Ishikawa (cell line): ENCODE data around the gene SPDYC.

Experiments
- CEBPB ChIP-seq: IDR thresholded peaks from 2 replicates; pipeline ENCODE4 v1.6.1; 2012
- EGR1 ChIP-seq: IDR thresholded peaks from 2 replicates; pipeline ENCODE4 v1.6.1; 2012
- EP300 ChIP-seq: IDR thresholded peaks from 2 replicates; pipeline ENCODE4 v1.6.1; 2012; ENCODE audit warnings: borderline replicate concordance
- FOXM1 ChIP-seq: IDR thresholded peaks from 2 replicates; pipeline ENCODE4 v1.6.1; 2012; ENCODE audit warnings: low read depth, borderline replicate concordance
- NFIC ChIP-seq: IDR thresholded peaks from 2 replicates; pipeline ENCODE4 v1.6.1; 2012
- RAD21 ChIP-seq: IDR thresholded peaks from 2 replicates; pipeline ENCODE4 v1.6.1; 2012; ENCODE audit warnings: low read depth
- TAF1 ChIP-seq: IDR thresholded peaks from 2 replicates; pipeline ENCODE4 v1.6.1; 2012; ENCODE audit warnings: low read depth, mild to moderate bottlenecking
- TEAD4 ChIP-seq: IDR thresholded peaks from 2 replicates; pipeline ENCODE4 v1.6.1; 2012
- YY1 ChIP-seq: IDR thresholded peaks from 2 replicates; pipeline ENCODE4 v1.6.1; 2012; ENCODE audit warnings: low read depth
- ZBTB7A ChIP-seq: IDR thresholded peaks from 2 replicates; pipeline ENCODE4 v1.6.1; 2012; ENCODE audit warnings: low read depth
- TF ChIP-seq, protein P1 (sequence below): IDR thresholded peaks from 2 replicates; pipeline ENCODE4 v1.6.1; 2012; ENCODE audit warnings: low read depth, mild to moderate bottlenecking

DNA sequence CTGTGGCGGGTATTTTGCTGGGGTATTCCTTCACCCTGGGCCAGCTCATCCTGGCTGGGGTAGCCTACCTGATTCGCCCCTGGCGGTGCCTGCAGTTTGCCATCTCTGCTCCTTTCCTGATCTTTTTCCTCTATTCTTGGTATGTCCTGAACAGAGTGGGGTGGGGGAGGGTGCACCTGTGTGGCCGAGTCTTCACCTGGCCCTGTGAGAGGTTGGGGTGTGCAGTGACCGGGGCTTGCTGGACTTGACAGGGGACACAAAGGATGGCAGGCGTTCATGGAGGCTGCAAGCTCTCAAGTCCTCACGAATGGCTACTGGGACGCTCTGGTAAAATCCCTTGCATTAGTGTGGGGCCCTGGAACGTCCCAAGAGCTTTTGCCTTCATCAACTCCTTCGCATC is 51.0 kb downstream of the SPDYC start:
- TF ChIP-seq, protein P1, sequence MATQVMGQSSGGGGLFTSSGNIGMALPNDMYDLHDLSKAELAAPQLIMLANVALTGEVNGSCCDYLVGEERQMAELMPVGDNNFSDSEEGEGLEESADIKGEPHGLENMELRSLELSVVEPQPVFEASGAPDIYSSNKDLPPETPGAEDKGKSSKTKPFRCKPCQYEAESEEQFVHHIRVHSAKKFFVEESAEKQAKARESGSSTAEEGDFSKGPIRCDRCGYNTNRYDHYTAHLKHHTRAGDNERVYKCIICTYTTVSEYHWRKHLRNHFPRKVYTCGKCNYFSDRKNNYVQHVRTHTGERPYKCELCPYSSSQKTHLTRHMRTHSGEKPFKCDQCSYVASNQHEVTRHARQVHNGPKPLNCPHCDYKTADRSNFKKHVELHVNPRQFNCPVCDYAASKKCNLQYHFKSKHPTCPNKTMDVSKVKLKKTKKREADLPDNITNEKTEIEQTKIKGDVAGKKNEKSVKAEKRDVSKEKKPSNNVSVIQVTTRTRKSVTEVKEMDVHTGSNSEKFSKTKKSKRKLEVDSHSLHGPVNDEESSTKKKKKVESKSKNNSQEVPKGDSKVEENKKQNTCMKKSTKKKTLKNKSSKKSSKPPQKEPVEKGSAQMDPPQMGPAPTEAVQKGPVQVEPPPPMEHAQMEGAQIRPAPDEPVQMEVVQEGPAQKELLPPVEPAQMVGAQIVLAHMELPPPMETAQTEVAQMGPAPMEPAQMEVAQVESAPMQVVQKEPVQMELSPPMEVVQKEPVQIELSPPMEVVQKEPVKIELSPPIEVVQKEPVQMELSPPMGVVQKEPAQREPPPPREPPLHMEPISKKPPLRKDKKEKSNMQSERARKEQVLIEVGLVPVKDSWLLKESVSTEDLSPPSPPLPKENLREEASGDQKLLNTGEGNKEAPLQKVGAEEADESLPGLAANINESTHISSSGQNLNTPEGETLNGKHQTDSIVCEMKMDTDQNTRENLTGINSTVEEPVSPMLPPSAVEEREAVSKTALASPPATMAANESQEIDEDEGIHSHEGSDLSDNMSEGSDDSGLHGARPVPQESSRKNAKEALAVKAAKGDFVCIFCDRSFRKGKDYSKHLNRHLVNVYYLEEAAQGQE, result no peak
- TF ChIP-seq NFIC (no peak), EGR1 (no peak), TAF1 (no peak), RAD21 (no peak), EP300 (no peak), ZBTB7A (no peak), YY1 (no peak), FOXM1 (no peak), TEAD4 (no peak), CEBPB (no peak)
